CD4-positive, alpha-beta T cell treated with Interleukin-12 subunit alpha and Interleukin-12 subunit beta, for 1 hour (primary cell): ENCODE results near the gene FASTK.

Experiments
- DNase-seq: peaks from one replicate; pipeline ENCODE4 v3.0.0-alpha.2; 2020

Gene FASTK

DNA sequence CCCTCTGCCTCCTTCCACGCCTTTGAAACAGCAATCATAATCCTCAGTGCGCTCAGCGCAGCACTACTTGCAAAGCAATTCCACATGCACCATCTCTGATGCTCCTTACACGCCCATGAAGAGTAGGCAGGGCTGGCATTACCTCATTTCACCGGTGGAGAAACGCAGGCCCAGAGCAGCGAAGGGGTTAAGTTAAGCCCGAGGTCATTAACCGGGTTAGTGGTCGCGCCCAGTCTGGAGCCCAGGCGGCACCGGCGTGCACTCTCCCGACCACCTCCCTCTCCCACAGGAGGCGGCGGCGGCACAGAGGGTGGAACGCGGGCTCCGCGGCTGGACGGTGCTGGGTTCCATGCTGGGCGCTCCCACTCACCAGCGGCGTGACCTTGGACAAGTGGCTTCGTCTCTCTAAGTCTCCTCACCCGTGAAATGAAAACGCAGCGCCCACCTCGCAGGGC lies 515 bp downstream of the FASTK start:
- no peak for DNase-seq

DNA sequence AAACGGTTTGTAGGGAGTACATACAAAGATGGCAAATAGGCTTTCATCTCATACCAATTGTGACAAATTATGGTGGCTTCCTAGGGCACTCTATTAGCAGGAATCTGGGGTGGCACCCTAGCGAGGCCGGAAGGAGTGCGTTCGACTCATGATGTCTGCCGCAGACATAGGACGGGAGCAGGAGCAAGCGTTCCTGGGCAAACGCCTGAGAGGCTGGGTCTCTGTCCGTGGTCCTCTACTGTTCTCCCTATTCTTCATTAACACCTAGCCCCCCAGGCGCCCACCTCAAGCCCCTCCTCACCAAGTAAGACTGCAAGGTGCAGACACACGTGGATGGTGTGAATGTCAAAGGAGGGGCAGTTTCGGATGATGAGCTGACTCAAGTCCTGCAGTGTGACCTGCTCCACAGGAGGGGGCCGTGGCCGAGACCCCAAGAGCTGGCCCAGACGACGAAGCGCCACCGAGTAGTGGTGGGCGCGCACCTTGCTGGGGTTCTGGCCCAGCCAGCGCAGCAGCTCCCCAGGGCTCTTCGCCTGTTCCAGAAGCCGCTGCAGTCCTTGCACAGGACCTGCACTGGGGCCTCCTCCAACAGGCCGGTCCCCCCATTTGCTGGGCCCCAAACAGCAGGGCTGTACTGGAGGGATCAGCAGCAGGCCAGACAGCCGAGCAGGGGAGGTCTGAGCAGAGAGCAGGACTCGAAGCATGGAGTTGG lies 1.3 kb downstream of the FASTK start:
- no peak for DNase-seq

- DNase-seq: no peak
Observed at GRCh38 chr7:151078233-151079040, 2.2 kb downstream of the FASTK start.

DNA sequence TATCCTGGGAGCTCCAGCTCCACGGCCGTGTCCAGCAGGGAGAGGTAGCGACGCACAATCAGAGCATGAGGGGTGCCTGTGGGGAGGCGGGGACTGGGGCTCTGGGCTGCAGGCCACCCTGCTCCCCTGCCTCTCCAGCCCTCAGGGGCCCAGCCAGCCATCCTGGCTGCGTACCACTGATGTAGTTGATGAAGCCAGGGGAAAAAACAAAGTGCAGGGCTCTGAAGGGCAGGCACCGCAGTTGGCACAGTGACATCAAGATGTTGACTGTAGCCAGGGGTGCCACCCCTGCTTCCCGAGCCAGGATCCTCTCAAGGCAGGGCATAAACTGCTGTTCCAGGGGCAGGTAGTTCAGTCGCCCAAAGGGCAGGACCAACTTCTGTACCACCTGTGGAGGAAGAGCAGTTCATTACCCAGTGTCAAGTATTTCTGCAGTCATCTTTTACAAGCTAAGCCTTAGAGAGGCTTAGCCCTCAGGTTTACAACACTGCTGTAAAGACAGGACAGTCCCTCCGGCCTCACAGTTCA lies 2.8 kb downstream of the FASTK start:
- DNase-seq: no peak

GRCh38 chr7:151076863-151077704 lies 3.5 kb downstream of the FASTK start:
- DNase-seq: no peak

DNA sequence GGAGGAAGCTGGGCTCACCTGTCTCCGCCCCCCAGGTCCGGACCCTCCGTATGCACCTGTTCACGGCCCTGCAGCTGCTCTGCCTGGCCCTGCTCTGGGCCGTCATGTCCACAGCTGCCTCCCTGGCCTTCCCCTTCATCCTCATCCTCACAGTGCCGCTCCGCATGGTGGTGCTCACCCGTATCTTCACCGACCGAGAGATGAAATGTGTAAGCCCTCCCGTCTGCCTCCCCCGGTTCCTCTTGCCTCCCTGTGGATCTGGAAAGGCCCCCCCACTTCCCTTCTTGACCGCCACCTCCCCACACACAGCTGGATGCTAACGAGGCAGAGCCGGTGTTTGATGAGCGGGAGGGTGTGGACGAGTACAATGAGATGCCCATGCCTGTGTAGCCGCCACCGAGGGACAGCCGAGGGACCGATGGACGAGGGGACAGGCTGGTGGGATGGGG lies 4.6 kb downstream of the FASTK start:
- no peak for DNase-seq

GRCh38 chr7:151075662-151075971 lies 5.0 kb downstream of the FASTK start:
- DNase-seq: no peak

DNA sequence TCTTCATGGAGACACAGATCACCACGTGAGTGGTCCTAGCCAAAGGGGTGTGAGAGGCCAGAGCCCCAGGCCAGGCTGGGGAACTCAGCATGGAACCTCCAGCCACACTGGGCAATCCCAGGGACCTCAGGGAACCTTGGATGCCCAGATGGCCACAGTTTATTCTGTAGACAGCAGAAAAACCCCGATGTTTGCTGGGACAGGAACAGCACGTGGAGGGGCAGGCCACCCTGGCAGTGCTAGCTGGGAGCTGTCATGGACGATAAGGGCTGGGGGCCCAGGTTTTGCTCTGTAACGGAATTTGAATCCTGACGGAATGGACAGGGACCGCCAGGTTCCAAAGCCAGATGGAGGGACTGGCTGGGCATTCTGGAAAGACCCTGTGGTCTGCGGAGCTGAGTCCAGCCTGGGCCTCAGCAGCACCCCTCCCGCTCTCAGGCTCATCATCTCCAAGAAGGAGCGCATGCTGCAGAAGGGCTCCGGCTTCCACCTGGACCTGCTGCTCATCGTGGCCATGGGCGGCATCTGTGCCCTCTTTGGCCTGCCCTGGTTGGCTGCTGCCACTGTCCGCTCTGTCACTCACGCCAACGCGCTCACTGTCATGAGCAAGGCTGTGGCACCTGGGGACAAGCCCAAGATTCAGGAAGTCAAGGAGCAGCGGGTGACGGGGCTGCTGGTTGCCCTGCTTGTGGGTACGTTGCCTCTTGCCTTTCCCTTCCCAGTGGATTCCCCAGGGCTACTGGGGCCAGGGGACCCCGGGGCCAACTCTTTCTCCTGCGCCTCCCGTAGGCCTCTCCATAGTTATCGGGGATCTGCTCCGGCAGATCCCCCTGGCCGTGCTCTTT lies 5.6 kb downstream of the FASTK start:
- no peak for DNase-seq

DNA sequence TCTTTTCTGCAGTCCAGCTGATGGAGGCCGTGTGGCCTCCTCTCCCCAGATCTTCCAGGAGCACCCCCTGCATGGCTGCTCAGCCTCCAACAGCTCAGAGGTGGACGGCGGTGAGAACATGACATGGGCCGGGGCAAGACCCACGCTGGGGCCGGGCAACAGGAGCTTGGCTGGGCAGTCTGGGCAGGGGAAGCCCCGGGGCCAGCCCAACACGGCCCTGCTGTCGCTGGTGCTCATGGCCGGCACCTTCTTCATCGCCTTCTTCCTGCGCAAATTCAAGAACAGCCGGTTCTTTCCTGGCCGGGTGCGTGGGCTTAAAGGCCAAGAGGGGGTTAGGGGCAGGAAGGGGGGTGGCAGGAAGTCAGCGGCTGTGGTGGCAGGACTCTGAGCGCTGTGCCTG lies 6.6 kb downstream of the FASTK start:
- DNase-seq: no peak

DNA sequence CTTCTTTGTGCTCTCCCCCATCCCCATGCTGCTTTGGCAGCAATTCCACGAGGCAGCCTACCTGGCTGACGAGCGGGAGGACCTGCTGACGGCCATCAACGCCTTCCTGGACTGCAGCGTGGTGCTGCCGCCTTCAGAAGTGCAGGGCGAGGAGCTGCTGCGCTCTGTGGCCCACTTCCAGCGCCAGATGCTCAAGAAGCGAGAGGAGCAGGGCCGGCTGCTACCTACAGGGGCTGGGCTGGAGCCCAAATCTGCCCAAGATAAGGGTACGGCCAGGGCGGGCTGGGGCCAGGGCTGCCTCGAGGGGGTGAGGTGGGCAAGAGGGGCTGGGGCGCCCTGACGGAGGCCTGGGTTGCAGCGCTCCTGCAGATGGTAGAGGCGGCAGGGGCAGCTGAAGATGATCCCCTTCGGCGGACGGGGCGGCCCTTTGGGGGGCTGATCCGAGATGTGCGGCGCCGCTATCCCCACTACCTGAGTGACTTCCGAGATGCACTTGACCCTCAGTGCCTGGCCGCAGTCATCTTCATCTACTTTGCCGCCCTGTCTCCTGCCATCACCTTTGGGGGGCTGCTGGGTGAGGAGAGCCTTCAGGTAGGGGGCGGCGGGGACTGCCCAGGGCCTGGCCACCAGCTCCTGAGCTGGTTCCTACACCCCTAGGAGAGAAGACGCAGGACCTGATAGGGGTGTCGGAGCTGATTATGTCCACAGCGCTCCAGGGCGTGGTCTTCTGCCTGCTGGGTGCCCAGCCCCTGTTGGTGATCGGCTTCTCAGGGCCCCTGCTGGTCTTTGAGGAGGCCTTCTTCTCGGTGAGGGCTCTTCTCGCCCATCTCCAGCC lies 9.4 kb downstream of the FASTK start:
- no peak for DNase-seq

GRCh38 chr7:151070574-151070960 lies 10.0 kb downstream of the FASTK start:
- DNase-seq: no peak

DNA sequence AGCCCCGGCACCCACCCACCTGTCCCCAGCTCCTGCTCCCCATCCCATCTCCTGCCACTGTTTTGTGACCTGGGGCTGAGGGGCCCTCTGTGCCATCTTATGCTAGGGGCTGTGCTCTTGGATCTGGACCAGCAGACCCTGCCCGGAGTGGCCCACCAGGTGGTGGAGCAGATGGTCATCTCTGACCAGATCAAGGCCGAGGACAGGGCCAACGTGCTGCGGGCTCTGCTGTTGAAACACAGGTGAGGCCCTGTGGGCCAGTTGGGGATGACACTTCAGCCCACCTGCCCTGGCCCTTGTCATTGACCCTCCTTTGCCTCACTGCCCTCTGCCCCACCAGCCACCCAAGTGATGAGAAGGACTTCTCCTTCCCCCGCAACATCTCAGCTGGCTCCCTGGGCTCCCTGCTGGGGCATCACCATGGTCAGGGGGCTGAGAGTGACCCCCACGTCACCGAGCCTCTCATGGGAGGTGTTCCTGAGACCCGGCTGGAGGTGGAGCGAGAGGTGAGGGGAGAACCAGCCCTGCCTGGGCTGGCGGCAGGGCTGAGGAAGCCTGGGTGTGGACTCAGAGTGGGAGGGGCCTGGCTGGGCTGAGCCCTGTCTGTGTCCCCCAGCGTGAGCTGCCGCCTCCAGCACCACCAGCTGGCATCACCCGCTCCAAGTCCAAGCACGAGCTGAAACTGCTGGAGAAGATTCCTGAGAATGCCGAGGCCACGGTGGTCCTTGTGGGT lies 10.6 kb downstream of the FASTK start:
- no peak for DNase-seq

DNA sequence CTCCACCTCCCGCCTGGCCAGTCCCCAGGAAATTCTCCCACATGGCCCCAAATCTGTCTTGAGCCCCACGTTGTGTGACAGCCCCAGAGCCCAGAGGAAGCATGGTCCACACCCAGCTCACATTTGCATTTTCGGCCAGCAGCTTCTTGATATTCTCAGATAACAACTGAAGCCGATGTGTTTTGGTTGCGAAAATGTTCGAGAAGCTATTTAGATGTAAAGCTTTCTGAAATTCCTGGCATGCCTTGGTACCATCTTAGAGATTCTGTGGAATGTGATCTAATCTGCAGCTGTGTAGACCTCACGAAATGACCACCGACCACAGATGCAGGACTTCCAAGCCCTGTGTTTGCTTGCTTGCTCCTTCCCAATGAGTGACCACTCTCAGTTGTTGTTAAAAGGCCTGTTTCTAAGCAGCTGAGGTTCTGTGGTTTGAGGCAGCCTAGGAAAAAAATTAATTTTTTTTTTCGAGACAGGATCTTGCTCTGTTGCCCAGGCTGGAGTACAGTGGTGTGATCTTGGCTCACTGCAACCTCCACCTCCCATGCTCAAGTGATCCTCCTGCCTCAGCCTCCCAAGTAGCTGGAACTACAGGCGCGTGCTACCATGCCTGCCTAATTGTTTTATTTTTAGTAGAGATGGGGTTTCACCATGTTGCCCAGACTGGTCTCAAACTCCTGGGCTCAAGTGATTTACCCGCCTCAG lies 12.4 kb downstream of the FASTK start:
- no peak for DNase-seq

DNA sequence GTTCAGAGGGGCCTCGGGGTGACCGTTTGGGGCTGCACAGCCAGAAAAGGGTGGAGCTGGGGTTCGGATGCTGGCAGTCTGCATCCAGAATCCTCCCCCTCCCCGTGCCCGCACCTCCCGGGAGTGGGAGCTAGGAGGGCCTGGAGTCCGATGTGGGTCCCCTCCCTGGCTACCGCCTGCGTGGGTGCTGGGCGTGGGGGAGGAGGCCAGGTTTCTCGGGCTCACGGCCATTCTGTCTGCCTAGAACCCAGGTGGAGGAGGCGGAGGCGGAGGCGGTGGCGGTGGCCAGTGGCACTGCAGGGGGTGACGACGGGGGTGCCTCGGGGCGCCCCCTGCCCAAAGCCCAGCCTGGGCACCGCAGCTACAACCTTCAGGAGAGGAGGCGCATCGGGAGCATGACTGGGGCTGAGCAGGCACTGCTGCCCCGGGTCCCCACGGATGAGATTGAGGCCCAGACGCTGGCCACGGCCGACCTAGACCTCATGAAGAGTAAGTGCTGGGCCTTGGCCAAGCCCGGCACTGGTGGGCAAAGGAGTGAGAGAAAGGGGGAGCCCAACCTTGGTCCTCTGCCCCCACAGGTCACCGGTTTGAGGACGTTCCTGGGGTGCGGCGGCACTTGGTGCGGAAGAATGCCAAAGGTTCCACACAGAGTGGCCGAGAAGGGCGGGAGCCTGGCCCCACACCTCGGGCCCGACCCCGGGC lies 14.2 kb downstream of the FASTK start:
- DNase-seq: no peak

GRCh38 chr7:151065516-151065915 lies 15.1 kb downstream of the FASTK start:
- DNase-seq: no peak

DNA sequence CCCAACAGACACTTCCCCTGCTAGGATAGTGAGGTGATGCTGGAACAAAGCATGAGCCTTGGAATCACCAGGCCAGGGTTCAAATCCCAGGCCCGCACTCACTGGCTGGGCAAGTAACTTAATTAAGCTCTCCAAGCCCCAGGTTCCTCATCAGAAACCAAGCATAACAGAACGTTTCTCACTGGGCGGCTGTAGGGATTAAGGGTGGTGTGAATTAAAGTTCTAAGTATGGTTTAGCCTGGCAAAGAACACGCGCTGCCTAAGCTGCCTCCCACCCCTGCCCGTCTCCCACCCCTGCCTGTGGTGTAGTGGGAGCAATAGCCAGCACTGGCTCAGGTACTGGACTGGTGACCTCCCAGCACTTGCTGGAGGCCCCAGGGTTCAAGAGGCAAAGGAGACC lies 15.6 kb downstream of the FASTK start:
- DNase-seq: no peak

- no peak for DNase-seq
Observed at GRCh38 chr7:151064454-151064853, 16.2 kb downstream of the FASTK start.

GRCh38 chr7:151063212-151063561 lies 17.4 kb downstream of the FASTK start:
- no peak for DNase-seq

- no peak for DNase-seq
Observed at GRCh38 chr7:151062399-151063211, 18.0 kb downstream of the FASTK start.
